GM12878 (cell line): ENCODE measurements around the gene MAN2B2.

ENCODE experiments used
- CTCF ChIP-seq, 3 experiments: IDR thresholded peaks in 2 of 3; conservative IDR thresholded peaks in 1 of 3; 2 replicates each; pipeline ENCODE4 v1.5.1; 2011; ENCODE audit warnings: low read depth in 3 of 3, low read length in 3 of 3, mild to moderate bottlenecking in 3 of 3, control low read depth in 2 of 3, moderate library complexity in 2 of 3, inconsistent platforms in 1 of 3, mixed read lengths in 1 of 3; ENCODE audit not compliant: control insufficient read depth in 2 of 3, insufficient read depth in 1 of 3; ENCODE audit errors: extremely low read depth in 1 of 3
- DPF2 ChIP-seq: fragments of 450-650 bp; IDR thresholded peaks from 2 replicates; pipeline ENCODE4 v1.6.1; 2017; ENCODE audit warnings: mild to moderate bottlenecking
- ETV6 ChIP-seq, 2 experiments: fragments of 450-650 bp in 1 of 2; IDR thresholded peaks in 1 of 2; conservative IDR thresholded peaks in 1 of 2; 2 replicates each; pipeline ENCODE4 v1.6.1; 2014; ENCODE audit warnings: antibody characterized with exemption in 1 of 2, borderline replicate concordance in 1 of 2, low read depth in 1 of 2, mild to moderate bottlenecking in 1 of 2, moderate library complexity in 1 of 2
- POLR2A ChIP-seq: IDR thresholded peaks from 2 replicates; pipeline ENCODE4 v1.6.1; 2011; ENCODE audit warnings: low read depth, mild to moderate bottlenecking, low read length
- POLR2AphosphoS5 ChIP-seq: IDR thresholded peaks from 2 replicates; pipeline ENCODE4 v1.6.1; 2011; ENCODE audit warnings: mild to moderate bottlenecking, low read length, inconsistent platforms
- SUZ12 ChIP-seq: fragments of 200-600 bp; sonication (generic); IDR thresholded peaks from one replicate; pipeline ENCODE4 v1.6.1; 2018; ENCODE audit warnings: antibody characterized with exemption, mild to moderate bottlenecking; ENCODE audit not compliant: unreplicated experiment

- no peak for TF ChIP-seq SUZ12
- no peak for TF ChIP-seq ETV6 (conservative IDR thresholded peaks at IDR 0.05 in 1 of 2, IDR thresholded peaks at IDR 0.05 in 1 of 2; ENCODE audit: borderline replicate concordance in 1 of 2, low read depth in 1 of 2)
- no peak for TF ChIP-seq POLR2A
- no peak for TF ChIP-seq CTCF (IDR thresholded peaks at IDR 0.05 in 2 of 3, conservative IDR thresholded peaks at IDR 0.05 in 1 of 3; ENCODE audit: control insufficient read depth in 2 of 3, extremely low read depth in 1 of 3, insufficient read depth in 1 of 3, low read depth in 3 of 3, low read length in 3 of 3)
- no peak for TF ChIP-seq DPF2
- TF ChIP-seq POLR2AphosphoS5, result no peak
Observed at GRCh38 chr4:6539009-6539764, 35.8 kb upstream of the MAN2B2 start.
